Choroid plexus epithelial cell (primary cell): ENCODE data around the gene UAP1.
A peak's percentile ranks its signal among the peaks of the same experiment; 100 is the strongest.

Source experiments
- DNase-seq: peaks from one replicate; pipeline ENCODE4 v3.0.0-alpha.2; 2010; ENCODE audit warnings: low read depth
- H3K4me3 ChIP-seq: 2 replicates; pipeline ENCODE4 v1.5.1; 2011; ENCODE audit warnings: low read depth, mild to moderate bottlenecking, control low read depth, low read length, moderate library complexity
- TF ChIP-seq, protein P1 (sequence below): conservative IDR thresholded peaks from 2 replicates; pipeline ENCODE4 v1.5.1; 2011; ENCODE audit warnings: low read depth, mild to moderate bottlenecking, control low read depth, inconsistent platforms, low read length, moderate library complexity

The UAP1 gene

DNA sequence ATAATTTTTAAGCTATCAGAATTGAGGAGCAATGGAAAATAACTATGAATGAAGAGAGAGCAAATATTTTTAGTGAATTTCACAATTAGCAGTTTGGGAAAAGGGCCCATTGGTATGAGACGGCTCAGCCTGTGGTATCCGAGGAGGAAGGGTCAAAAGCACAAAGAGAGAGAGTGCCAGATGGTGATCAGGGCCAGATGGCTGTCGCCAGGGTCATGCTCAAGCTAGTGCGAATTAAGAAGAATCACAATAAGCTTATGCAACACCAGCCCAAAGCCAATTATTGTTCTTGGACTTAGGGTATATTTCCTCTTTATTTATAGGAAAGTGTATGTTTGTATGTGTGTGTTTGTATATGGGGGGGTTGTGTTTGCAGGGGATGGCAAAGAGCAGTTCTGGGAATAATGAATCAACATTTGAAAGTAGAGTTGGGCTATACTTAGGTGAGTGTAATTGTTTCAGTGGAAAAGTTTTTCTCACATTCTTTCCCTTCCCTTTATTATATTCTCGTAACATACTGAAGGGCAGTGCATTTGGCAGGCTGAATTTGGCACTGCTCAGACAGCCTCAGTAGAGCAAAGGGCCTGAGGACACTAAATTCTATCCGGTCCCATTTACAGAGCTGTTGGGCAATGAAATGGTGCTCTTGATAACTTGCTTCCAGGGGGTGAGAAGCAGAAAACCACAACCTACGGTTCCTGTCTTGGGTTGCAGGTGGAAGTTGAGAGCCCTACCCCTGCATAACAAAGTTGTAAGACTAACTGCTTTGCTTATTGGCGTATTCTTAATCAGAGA lies 51.3 kb downstream of the UAP1 start:
- TF ChIP-seq, protein P1, sequence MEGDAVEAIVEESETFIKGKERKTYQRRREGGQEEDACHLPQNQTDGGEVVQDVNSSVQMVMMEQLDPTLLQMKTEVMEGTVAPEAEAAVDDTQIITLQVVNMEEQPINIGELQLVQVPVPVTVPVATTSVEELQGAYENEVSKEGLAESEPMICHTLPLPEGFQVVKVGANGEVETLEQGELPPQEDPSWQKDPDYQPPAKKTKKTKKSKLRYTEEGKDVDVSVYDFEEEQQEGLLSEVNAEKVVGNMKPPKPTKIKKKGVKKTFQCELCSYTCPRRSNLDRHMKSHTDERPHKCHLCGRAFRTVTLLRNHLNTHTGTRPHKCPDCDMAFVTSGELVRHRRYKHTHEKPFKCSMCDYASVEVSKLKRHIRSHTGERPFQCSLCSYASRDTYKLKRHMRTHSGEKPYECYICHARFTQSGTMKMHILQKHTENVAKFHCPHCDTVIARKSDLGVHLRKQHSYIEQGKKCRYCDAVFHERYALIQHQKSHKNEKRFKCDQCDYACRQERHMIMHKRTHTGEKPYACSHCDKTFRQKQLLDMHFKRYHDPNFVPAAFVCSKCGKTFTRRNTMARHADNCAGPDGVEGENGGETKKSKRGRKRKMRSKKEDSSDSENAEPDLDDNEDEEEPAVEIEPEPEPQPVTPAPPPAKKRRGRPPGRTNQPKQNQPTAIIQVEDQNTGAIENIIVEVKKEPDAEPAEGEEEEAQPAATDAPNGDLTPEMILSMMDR: no peak
- DNase-seq: peak; percentile 54
- no peak overlapping the region for H3K4me3 ChIP-seq

DNA sequence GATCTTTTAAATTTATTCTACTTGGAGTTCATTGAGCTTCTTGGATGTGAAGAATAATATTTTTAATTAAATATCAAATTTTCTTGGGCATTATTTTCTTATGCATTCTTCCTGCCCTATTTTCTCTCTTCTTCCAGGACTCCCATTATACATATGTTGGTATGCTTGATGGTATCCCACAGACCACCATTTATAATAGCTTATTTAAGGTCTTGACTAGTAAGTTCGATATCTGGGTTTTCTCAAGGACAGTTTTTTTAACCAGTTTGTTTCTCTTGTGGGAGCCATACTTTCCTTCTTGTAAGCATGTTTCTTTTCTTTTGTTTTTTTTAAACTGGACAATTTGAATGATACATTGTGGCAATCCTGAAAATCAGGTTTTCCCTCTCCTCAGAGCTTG lies 55.3 kb downstream of the UAP1 start:
- no peak overlapping the region for H3K4me3 ChIP-seq
- DNase-seq: no peak
- TF ChIP-seq, protein P1: no peak

DNA sequence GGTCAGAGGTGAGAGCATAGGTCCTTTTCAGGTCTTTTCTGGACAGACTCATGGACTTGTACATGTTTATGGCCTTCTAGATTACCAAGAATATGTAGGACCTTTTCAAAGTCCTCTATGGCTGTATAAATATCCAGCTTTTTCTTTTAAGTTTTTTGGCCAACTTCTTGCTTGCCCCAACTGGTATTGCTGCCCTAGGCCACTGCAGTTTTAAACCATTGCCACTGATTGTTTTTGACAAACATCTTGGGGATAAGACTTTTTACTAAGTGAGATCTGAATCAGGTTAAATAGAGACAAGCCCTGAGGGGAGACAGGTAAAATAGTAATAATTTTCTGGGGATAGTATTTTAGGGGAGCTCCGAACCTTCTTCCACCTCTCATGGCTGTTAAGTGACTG lies 56.0 kb downstream of the UAP1 start:
- TF ChIP-seq, protein P1: no peak

DNA sequence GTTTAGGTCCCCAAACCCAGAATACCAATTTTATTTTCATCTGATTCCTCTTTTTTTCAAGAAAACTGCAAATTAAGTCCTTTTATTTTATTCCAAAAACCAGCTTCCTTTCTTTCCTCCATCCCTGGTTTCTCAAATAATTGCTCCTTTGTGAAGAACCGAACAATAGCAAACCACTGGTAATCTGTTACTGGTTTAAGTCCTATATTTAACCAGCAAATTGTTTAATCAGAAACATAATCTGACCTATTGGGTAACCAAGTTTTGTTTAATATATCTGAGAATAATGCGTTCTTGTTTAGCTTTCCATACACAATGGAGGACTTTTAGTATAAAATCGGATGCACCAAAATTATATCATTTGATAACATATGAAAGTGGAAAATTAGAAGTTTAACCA lies 57.6 kb downstream of the UAP1 start:
- DNase-seq: no peak

More for the DNA sequence above, 56.0 kb downstream of the UAP1 start:
- no peak overlapping the region for H3K4me3 ChIP-seq
- no peak for DNase-seq

DNA sequence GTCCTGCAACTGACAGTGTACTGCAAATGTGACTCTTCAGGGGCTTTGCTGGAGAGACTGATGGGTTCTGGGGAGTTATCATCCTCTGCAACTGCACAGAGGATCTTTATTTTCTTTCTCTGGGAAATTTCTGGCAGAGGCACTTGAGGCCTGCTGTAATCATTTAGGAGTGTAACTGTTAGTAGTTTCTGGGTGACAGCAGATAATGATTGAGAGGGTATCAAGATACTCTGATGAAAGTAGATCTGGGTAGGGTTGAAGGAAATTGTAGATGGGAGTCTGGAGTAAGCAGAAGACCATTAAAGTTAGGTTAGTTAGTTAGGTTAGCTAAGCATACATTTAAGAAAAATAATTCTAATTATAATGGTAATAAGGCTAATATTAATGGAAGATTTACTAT lies 59.7 kb downstream of the UAP1 start:
- H3K4me3 ChIP-seq: no peak overlapping the region
- TF ChIP-seq, protein P1: no peak
- no peak for DNase-seq

More for the DNA sequence above, 57.6 kb downstream of the UAP1 start:
- TF ChIP-seq, protein P1: no peak
- H3K4me3 ChIP-seq: no peak overlapping the region

DNA sequence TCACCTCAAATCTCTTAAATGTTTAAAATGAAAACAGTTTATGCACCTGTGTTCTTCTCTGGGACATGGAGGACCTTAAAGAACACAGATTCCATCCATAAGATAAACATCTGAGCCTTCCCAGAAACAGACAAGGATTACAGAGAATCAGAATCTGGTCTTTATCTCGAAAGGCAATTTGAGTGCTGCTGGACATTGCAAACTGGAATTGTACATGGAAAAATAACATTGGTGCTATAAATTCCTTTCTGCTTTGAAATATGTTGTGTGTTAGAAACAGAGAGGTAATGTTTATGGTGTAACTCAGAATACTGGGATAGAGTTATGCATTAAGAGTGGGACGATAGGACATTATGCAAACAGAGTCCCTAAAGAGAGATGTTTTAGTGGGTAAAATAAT lies 64.2 kb downstream of the UAP1 start:
- no peak overlapping the region for H3K4me3 ChIP-seq
- TF ChIP-seq, protein P1: no peak
- DNase-seq: no peak

DNA sequence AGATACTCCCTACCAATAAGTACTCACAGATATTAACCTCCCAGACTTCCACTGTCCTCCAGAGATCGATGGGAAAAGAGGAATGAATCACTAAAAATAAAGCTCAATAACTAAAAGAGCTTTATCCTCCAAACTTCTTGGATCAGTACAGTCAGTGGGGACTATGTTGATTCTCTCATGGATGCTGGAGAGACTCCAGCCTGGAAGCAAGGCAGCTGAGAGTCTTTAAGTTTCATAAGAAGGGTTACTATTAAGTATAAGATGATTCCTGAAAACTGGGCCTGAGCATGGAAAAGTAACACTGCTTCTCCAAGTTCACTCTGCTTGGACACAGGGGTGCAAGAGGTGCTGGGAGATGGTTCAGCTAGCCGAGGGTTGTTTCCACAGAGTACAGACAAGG lies 64.6 kb downstream of the UAP1 start:
- no peak for DNase-seq
- TF ChIP-seq, protein P1: no peak
- no peak overlapping the region for H3K4me3 ChIP-seq
